ENCODE data around the gene INSYN2B.
"Not testable (repeated sequence)": the region's sequence is repeated elsewhere in the genome, so short reads cannot be mapped to it uniquely, and the experiment has no call there.

The INSYN2B gene

GRCh38 chr5:169840405-169840804, 139.9 kb downstream of the INSYN2B start:
- H3K27me3 ChIP-seq = no peaks in the 10 kb centered on the region
- no peak for TF ChIP-seq Cebpa-rat (IDR thresholded peaks at IDR 0.05)
- no peak overlapping the region for H3K4me3 ChIP-seq
- peaks cover 0 to 54% (median 0%) of the 10 kb centered on the region in 11 experiments; a peak in 6 of 22 replicates for H4K20me1 ChIP-seq
- H3K9me3 ChIP-seq (replicated peaks in 1 of 11) = no peaks in the 10 kb centered on the region
- H3K4me1 ChIP-seq = no peaks in the 10 kb centered on the region
- no peak overlapping the region for H3K9ac ChIP-seq
- H3K27ac ChIP-seq = no peak overlapping the region
- H3K36me3 ChIP-seq = peaks cover 36 to 100% (median 60%) of the 10 kb centered on the region in 11 experiments
- H3K4me2 ChIP-seq = no peak overlapping the region

GRCh38 chr5:169838688-169839087, 141.6 kb downstream of the INSYN2B start:
- Histone ChIP-seq H3K4me1 (no peaks in the 10 kb centered on the region), H3K9me3 (replicated peaks in 1 of 11) (no peaks in the 10 kb centered on the region), H3K27me3 (no peaks in the 10 kb centered on the region), H3K27ac (no peak overlapping the region), H3K4me2 (no peak overlapping the region), H3K9ac (no peak overlapping the region), H4K20me1 (peaks cover 0 to 38% (median 0%) of the 10 kb centered on the region in 11 experiments; a peak in 5 of 22 replicates), H3K4me3 (no peak overlapping the region), H3K36me3 (peaks cover 28 to 88% (median 46%) of the 10 kb centered on the region in 11 experiments)
- no peak for TF ChIP-seq Cebpa-rat (IDR thresholded peaks at IDR 0.05)

GRCh38 chr5:169837686-169838085, 142.6 kb downstream of the INSYN2B start:
- no peak overlapping the region for H3K4me3 ChIP-seq
- H4K20me1 ChIP-seq = peaks cover 0 to 44% (median 0%) of the 10 kb centered on the region in 11 experiments; a peak in 5 of 22 replicates
- no peak overlapping the region for H3K9ac ChIP-seq
- TF ChIP-seq Cebpa-rat (IDR thresholded peaks at IDR 0.05) = no peak
- peaks cover 28 to 88% (median 38%) of the 10 kb centered on the region in 11 experiments for H3K36me3 ChIP-seq
- H3K27ac ChIP-seq = no peak overlapping the region
- H3K4me2 ChIP-seq = no peak overlapping the region
- H3K4me1 ChIP-seq = no peaks in the 10 kb centered on the region
- no peaks in the 10 kb centered on the region for H3K27me3 ChIP-seq
- no peaks in the 10 kb centered on the region for H3K9me3 ChIP-seq (replicated peaks in 1 of 11)

- Histone ChIP-seq H3K4me2 (no peak overlapping the region), H3K36me3 (peaks cover 22 to 88% (median 31%) of the 10 kb centered on the region in 11 experiments), H3K9ac (no peak overlapping the region), H4K20me1 (peaks cover 0 to 49% (median 0%) of the 10 kb centered on the region in 11 experiments; a peak in 4 of 22 replicates), H3K4me3 (no peak overlapping the region), H3K9me3 (replicated peaks in 1 of 11) (no peaks in the 10 kb centered on the region), H3K27me3 (no peaks in the 10 kb centered on the region), H3K4me1 (no peaks in the 10 kb centered on the region), H3K27ac (no peak overlapping the region)
- no peak for TF ChIP-seq Cebpa-rat (IDR thresholded peaks at IDR 0.05)
These were observed 143.3 kb downstream of the INSYN2B start for GRCh38 chr5:169836835-169837536.

- H3K4me1 ChIP-seq, H3K27ac ChIP-seq: not testable (repeated sequence)
These were observed 145.8 kb downstream of the INSYN2B start for GRCh38 chr5:169834540-169834939.

GRCh38 chr5:169833681-169834292, 146.5 kb downstream of the INSYN2B start:
- H3K9ac ChIP-seq; H3K27ac ChIP-seq; H3K4me3 ChIP-seq; H3K4me1 ChIP-seq; H3K9me3 ChIP-seq (replicated peaks in 1 of 11); H3K27me3 ChIP-seq; H3K4me2 ChIP-seq: not testable (repeated sequence)
- Histone ChIP-seq H4K20me1 (peaks cover 0 to 62% (median 0%) of the 10 kb centered on the region in 11 experiments; a peak in 5 of 22 replicates), H3K36me3 (peaks cover 0 to 88% (median 4%) of the 10 kb centered on the region in 11 experiments; a peak in 10 of 22 replicates)

More at GRCh38 chr5:169834540-169834939, 145.8 kb downstream of the INSYN2B start:
- H3K9ac ChIP-seq; H3K27me3 ChIP-seq; H3K9me3 ChIP-seq (replicated peaks in 1 of 11); H3K4me2 ChIP-seq; H3K4me3 ChIP-seq: not testable (repeated sequence)
- H4K20me1 ChIP-seq = peaks cover 0 to 62% (median 0%) of the 10 kb centered on the region in 11 experiments; a peak in 5 of 22 replicates
- H3K36me3 ChIP-seq = peaks cover 0 to 88% (median 8%) of the 10 kb centered on the region in 11 experiments; a peak in 13 of 22 replicates

GRCh38 chr5:169832845-169833244, 147.4 kb downstream of the INSYN2B start:
- no peak overlapping the region for H3K9ac ChIP-seq
- peaks cover 0 to 8% (median 0%) of the 10 kb centered on the region in 10 experiments; a peak in 1 of 20 replicates for H3K4me1 ChIP-seq
- no peaks in the 10 kb centered on the region for H3K9me3 ChIP-seq (replicated peaks in 1 of 11)
- TF ChIP-seq Cebpa-rat (IDR thresholded peaks at IDR 0.05) = no peak
- H3K27ac ChIP-seq = no peak overlapping the region
- no peak overlapping the region for H3K4me2 ChIP-seq
- peaks cover 0 to 65% (median 0%) of the 10 kb centered on the region in 11 experiments; a peak in 5 of 22 replicates for H4K20me1 ChIP-seq
- H3K27me3 ChIP-seq = no peaks in the 10 kb centered on the region
- no peak overlapping the region for H3K4me3 ChIP-seq
- H3K36me3 ChIP-seq = peaks cover 0 to 81% (median 0%) of the 10 kb centered on the region in 11 experiments; a peak in 10 of 22 replicates

GRCh38 chr5:169832304-169832703, 148.0 kb downstream of the INSYN2B start:
- Histone ChIP-seq H3K9ac (no peak overlapping the region), H3K4me3 (no peak overlapping the region), H3K4me1 (peaks cover 0 to 13% (median 0%) of the 10 kb centered on the region in 10 experiments; a peak in 2 of 20 replicates), H3K4me2 (no peak overlapping the region), H3K27me3 (no peaks in the 10 kb centered on the region), H4K20me1 (peaks cover 0 to 69% (median 0%) of the 10 kb centered on the region in 11 experiments; a peak in 5 of 22 replicates), H3K27ac (no peak overlapping the region), H3K9me3 (replicated peaks in 1 of 11) (no peaks in the 10 kb centered on the region), H3K36me3 (peaks cover 0 to 81% (median 0%) of the 10 kb centered on the region in 11 experiments; a peak in 10 of 22 replicates)
- no peak for TF ChIP-seq Cebpa-rat (IDR thresholded peaks at IDR 0.05)

GRCh38 chr5:169831331-169831730, 149.0 kb downstream of the INSYN2B start:
- peaks cover 0 to 81% (median 0%) of the 10 kb centered on the region in 11 experiments; a peak in 10 of 22 replicates for H3K36me3 ChIP-seq
- H3K4me2 ChIP-seq = no peak overlapping the region
- H3K27me3 ChIP-seq = no peaks in the 10 kb centered on the region
- H3K4me3 ChIP-seq = no peak overlapping the region
- H3K4me1 ChIP-seq = peaks cover 0 to 15% (median 0%) of the 10 kb centered on the region in 10 experiments; a peak in 2 of 20 replicates
- H3K9ac ChIP-seq = no peak overlapping the region
- no peak overlapping the region for H3K27ac ChIP-seq
- peaks cover 0 to 72% (median 0%) of the 10 kb centered on the region in 11 experiments; a peak in 5 of 22 replicates for H4K20me1 ChIP-seq
- no peak for TF ChIP-seq Cebpa-rat (IDR thresholded peaks at IDR 0.05)
- H3K9me3 ChIP-seq (replicated peaks in 1 of 11) = no peaks in the 10 kb centered on the region
